Muscle layer of colon (tissue), 2 donors: ENCODE results near the gene PTGDS.

ENCODE experiments used
- H3K27ac ChIP-seq: one replicate; pipeline ENCODE4 v1.7.0; 2013; ENCODE audit warnings: low read depth, mild to moderate bottlenecking, low read length, moderate library complexity
- H3K27me3 ChIP-seq, 2 donors: one replicate each; pipeline ENCODE4 v1.7.0; 2013; ENCODE audit warnings: low read length in 2 of 2, mild to moderate bottlenecking in 2 of 2; ENCODE audit not compliant: insufficient read depth in 2 of 2, control insufficient read depth in 1 of 2
- H3K36me3 ChIP-seq: one replicate; pipeline ENCODE4 v1.7.0; 2013; ENCODE audit warnings: mild to moderate bottlenecking, low read length; ENCODE audit not compliant: insufficient read depth
- H3K4me1 ChIP-seq: one replicate; pipeline ENCODE4 v1.7.0; 2013; ENCODE audit warnings: mild to moderate bottlenecking, low read length; ENCODE audit not compliant: insufficient read depth
- H3K4me3 ChIP-seq, 2 donors: one replicate each; pipeline ENCODE4 v1.7.0; 2013; ENCODE audit warnings: low read length in 2 of 2, low read depth in 1 of 2, mild to moderate bottlenecking in 1 of 2, moderate library complexity in 1 of 2
- H3K9ac ChIP-seq: one replicate; pipeline ENCODE4 v1.7.0; 2013; ENCODE audit warnings: low read length
- H3K9me3 ChIP-seq: one replicate; pipeline ENCODE4 v1.7.0; 2013; ENCODE audit warnings: mild to moderate bottlenecking, low read length
- donor health status: abdominal sarcoma.
- donor health status: Adenocarcinoma of cecum.

The PTGDS gene

GRCh38 chr9:136972335-136972734 is 5.0 kb upstream of the PTGDS start:
- Histone ChIP-seq H3K36me3 (no peaks in the 10 kb centered on the region), H3K9ac (no peak overlapping the region), H3K4me3 (no peak overlapping the region), H3K27ac (no peak overlapping the region), H3K9me3 (no peaks in the 10 kb centered on the region), H3K4me1 (no peaks in the 10 kb centered on the region), H3K27me3 (peaks cover 0 to 15% of the 10 kb centered on the region in 2 donors)

GRCh38 chr9:136972743-136973142 is 4.6 kb upstream of the PTGDS start:
- no peak overlapping the region for H3K9ac ChIP-seq
- no peak overlapping the region for H3K4me3 ChIP-seq
- peaks cover 0 to 18% of the 10 kb centered on the region in 2 donors for H3K27me3 ChIP-seq
- H3K27ac ChIP-seq, result no peak overlapping the region
- no peaks in the 10 kb centered on the region for H3K9me3 ChIP-seq
- no peaks in the 10 kb centered on the region for H3K4me1 ChIP-seq
- no peaks in the 10 kb centered on the region for H3K36me3 ChIP-seq

- H3K9ac ChIP-seq, result no peak overlapping the region
- H3K9me3 ChIP-seq, result no peaks in the 10 kb centered on the region
- H3K27ac ChIP-seq, result no peak overlapping the region
- no peaks in the 10 kb centered on the region for H3K4me1 ChIP-seq
- H3K4me3 ChIP-seq, result no peak overlapping the region
- no peaks in the 10 kb centered on the region for H3K36me3 ChIP-seq
- H3K27me3 ChIP-seq, result peaks cover 0 to 21% of the 10 kb centered on the region in 2 donors
Observed at GRCh38 chr9:136973618-136974617, 3.4 kb upstream of the PTGDS start.

- peaks cover 0 to 14% of the 10 kb centered on the region in 2 donors for H3K27me3 ChIP-seq
Observed at GRCh38 chr9:136974817-136975535, 2.3 kb upstream of the PTGDS start.

GRCh38 chr9:136975644-136976043 is 1.7 kb upstream of the PTGDS start:
- Histone ChIP-seq H3K9me3 (no peaks in the 10 kb centered on the region), H3K4me3 (no peak overlapping the region), H3K36me3 (no peaks in the 10 kb centered on the region), H3K9ac (no peak overlapping the region), H3K27me3 (peaks cover 0 to 11% of the 10 kb centered on the region in 2 donors), H3K27ac (no peak overlapping the region), H3K4me1 (no peaks in the 10 kb centered on the region)

More at GRCh38 chr9:136974817-136975535, 2.3 kb upstream of the PTGDS start:
- no peaks in the 10 kb centered on the region for H3K9me3 ChIP-seq
- no peaks in the 10 kb centered on the region for H3K4me1 ChIP-seq
- H3K36me3 ChIP-seq, result no peaks in the 10 kb centered on the region
- H3K9ac ChIP-seq, result no peak overlapping the region
- H3K4me3 ChIP-seq, result no peak overlapping the region
- H3K27ac ChIP-seq, result no peak overlapping the region

- H3K36me3 ChIP-seq, result no peaks in the 10 kb centered on the region
- H3K4me1 ChIP-seq, result no peaks in the 10 kb centered on the region
- H3K9me3 ChIP-seq, result no peaks in the 10 kb centered on the region
- H3K4me3 ChIP-seq, result peak overlapping the region; percentile 20 to 38
- H3K27me3 ChIP-seq, result peaks cover 0 to 13% of the 10 kb centered on the region in 2 donors
- no peak overlapping the region for H3K27ac ChIP-seq
- H3K9ac ChIP-seq, result no peak overlapping the region
Observed at GRCh38 chr9:136977649-136978072, 357 bp downstream of the PTGDS start.

GRCh38 chr9:136978073-136978864 is 965 bp downstream of the PTGDS start:
- Histone ChIP-seq H3K4me1 (no peaks in the 10 kb centered on the region), H3K4me3 (peak overlapping the region; percentile 20 to 38), H3K9me3 (no peaks in the 10 kb centered on the region), H3K36me3 (no peaks in the 10 kb centered on the region), H3K9ac (no peak overlapping the region), H3K27ac (no peak overlapping the region), H3K27me3 (peaks cover 0 to 18% of the 10 kb centered on the region in 2 donors)

- Histone ChIP-seq H3K9me3 (no peaks in the 10 kb centered on the region), H3K4me3 (no peak overlapping the region), H3K4me1 (no peaks in the 10 kb centered on the region), H3K27ac (no peak overlapping the region), H3K36me3 (no peaks in the 10 kb centered on the region), H3K9ac (no peak overlapping the region), H3K27me3 (peaks cover 0 to 24% of the 10 kb centered on the region in 2 donors)
Observed at GRCh38 chr9:136978865-136979544, 1.7 kb downstream of the PTGDS start.

GRCh38 chr9:136979769-136980587 is 2.7 kb downstream of the PTGDS start:
- Histone ChIP-seq H3K36me3 (no peaks in the 10 kb centered on the region), H3K27ac (no peak overlapping the region), H3K9me3 (no peaks in the 10 kb centered on the region), H3K4me1 (no peaks in the 10 kb centered on the region), H3K4me3 (no peak overlapping the region), H3K27me3 (peaks cover 0 to 34% of the 10 kb centered on the region in 2 donors), H3K9ac (no peak overlapping the region)
